Endodermal cell (in vitro differentiated cells): Measurements from ENCODE around the gene ZNF670. TPM values are rescaled to one million over a fixed set of nuclear protein-coding genes. Genes with fewer than 3 reads are reported as not detected.

ENCODE experiments used
- DNase-seq: peaks from one replicate; pipeline ENCODE4 v3.0.0-alpha.2; 2017
- H3K27ac ChIP-seq: 2 replicates; pipeline ENCODE4 v1.5.1; 2013; ENCODE audit warnings: mild to moderate bottlenecking, low read depth, low read length, moderate library complexity
- H3K27me3 ChIP-seq: 2 replicates; pipeline ENCODE4 v1.6.1; 2013; ENCODE audit warnings: mild to moderate bottlenecking, low read length, moderate library complexity; ENCODE audit not compliant: insufficient read depth, control insufficient read depth, poor library complexity, severe bottlenecking
- H3K36me3 ChIP-seq: 2 replicates; pipeline ENCODE4 v1.7.0; 2013; ENCODE audit warnings: mild to moderate bottlenecking, low read length, moderate library complexity; ENCODE audit not compliant: control insufficient read depth, insufficient read depth
- H3K4me1 ChIP-seq: one replicate; pipeline ENCODE4 v1.7.0; 2013; ENCODE audit warnings: low read length; ENCODE audit not compliant: control insufficient read depth, insufficient read depth
- H3K4me3 ChIP-seq: 2 replicates; pipeline ENCODE4 v1.5.1; 2013; ENCODE audit warnings: mild to moderate bottlenecking, low read length, moderate library complexity
- H3K9ac ChIP-seq: 2 replicates; pipeline ENCODE4 v1.6.1; 2013; ENCODE audit warnings: mild to moderate bottlenecking, low read length, moderate library complexity; ENCODE audit not compliant: poor library complexity, severe bottlenecking; ENCODE audit errors: extremely low read depth
- H3K9me3 ChIP-seq: 2 replicates; pipeline ENCODE4 v1.6.1; 2013; ENCODE audit warnings: mild to moderate bottlenecking, low read length, moderate library complexity; ENCODE audit not compliant: control insufficient read depth
- H3K27ac Mint-ChIP-seq: 2 replicates; pipeline ENCODE4 v1.8.0; 2020; ENCODE audit warnings: mixed read lengths
- H3K27me3 Mint-ChIP-seq: 2 replicates; pipeline ENCODE4 v1.8.0; 2021; ENCODE audit warnings: mild to moderate bottlenecking, mixed read lengths; ENCODE audit not compliant: insufficient read depth
- H3K36me3 Mint-ChIP-seq: 2 replicates; pipeline ENCODE4 v1.8.0; 2020; ENCODE audit warnings: low read depth, mixed read lengths
- H3K4me1 Mint-ChIP-seq: 2 replicates; pipeline ENCODE4 v1.8.0; 2020; ENCODE audit warnings: mixed read lengths
- H3K4me3 Mint-ChIP-seq: 2 replicates; pipeline ENCODE4 v1.8.0; 2020; ENCODE audit warnings: mild to moderate bottlenecking, moderate library complexity, mixed read lengths
- H3K9me3 Mint-ChIP-seq: 2 replicates; pipeline ENCODE4 v1.8.0; 2020; ENCODE audit warnings: mild to moderate bottlenecking, mixed read lengths
- WGBS, 2 experiments: methylation state at CpG; one replicate each; pipeline versions ENCODE4 v1.1.5 to v1.1.7; 2013; ENCODE audit warnings: missing lambda C conversion rate in 2 of 2, mixed read lengths in 1 of 2; ENCODE audit not compliant: insufficient coverage in 1 of 2, insufficient read length in 1 of 2; 5-methylcytosine and 5-hydroxymethylcytosine counted together
- total RNA-seq, 2 donors: library from RNA; stranded (reverse); fragmentation: NEBNext Ultra II Directional in 1 of 2; extraction: Animal tissue kit (Norgen Biotek cat#: 25700) in 1 of 2; gene quantifications; 2 replicates in 1 of 2; 3 replicates in 1 of 2; pipeline ENCODE4 v1.2.1, GENCODE V29; 2021
- TF ChIP-seq, protein P1 (sequence below): fragments of 200-600 bp; sonication (generic); conservative IDR thresholded peaks from 2 replicates; pipeline ENCODE4 v1.5.0; 2021; ENCODE audit warnings: antibody characterized with exemption, mild to moderate bottlenecking

The ZNF670 gene
- total RNA-seq, 2 donors from 2014 or later: 10.9 to 15.7 TPM

DNA sequence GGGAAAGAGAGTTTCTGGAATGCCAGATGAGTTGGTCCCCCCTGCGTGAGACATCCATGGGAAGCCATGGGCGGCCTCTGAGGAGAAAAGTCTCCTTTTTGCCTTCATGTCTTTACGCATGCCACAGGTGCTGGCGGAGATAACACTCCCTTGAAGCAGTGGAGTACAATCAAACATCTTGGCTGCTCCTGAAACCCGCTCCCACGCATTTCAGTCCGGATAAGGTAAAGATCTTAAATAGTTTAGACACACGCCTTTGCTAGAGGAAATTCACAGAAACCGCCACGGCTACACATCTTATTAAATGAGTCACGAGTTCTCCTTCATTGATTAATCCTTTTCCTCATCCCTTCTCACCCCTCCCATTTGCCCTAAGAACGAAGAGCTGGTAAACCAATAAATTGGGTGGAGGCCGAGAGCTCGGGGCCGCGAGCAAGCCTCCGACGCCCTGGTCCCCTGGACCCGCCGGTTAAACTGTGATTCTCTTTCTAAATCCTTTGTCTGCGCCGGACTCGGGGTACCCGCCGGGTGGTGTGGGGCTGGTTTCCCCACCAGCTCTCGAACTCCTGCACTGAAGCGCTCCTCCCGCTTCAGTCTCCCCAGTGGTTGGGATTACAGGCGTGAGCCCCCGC lies 32.1 kb upstream of the ZNF670 start:
- no peaks in the 10 kb centered on the region for H3K36me3 ChIP-seq
- TF ChIP-seq, protein P1, sequence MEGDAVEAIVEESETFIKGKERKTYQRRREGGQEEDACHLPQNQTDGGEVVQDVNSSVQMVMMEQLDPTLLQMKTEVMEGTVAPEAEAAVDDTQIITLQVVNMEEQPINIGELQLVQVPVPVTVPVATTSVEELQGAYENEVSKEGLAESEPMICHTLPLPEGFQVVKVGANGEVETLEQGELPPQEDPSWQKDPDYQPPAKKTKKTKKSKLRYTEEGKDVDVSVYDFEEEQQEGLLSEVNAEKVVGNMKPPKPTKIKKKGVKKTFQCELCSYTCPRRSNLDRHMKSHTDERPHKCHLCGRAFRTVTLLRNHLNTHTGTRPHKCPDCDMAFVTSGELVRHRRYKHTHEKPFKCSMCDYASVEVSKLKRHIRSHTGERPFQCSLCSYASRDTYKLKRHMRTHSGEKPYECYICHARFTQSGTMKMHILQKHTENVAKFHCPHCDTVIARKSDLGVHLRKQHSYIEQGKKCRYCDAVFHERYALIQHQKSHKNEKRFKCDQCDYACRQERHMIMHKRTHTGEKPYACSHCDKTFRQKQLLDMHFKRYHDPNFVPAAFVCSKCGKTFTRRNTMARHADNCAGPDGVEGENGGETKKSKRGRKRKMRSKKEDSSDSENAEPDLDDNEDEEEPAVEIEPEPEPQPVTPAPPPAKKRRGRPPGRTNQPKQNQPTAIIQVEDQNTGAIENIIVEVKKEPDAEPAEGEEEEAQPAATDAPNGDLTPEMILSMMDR: no peak
- no peaks in the 10 kb centered on the region for H3K9me3 ChIP-seq
- Mint-ChIP-seq H3K9me3 (peaks cover 5% of the 10 kb centered on the region), H3K4me3 (peak overlapping the region; percentile 60), H3K27ac (no peak overlapping the region), H3K4me1 (peaks cover 11% of the 10 kb centered on the region), H3K36me3 (no peaks in the 10 kb centered on the region), H3K27me3 (peaks cover 50% of the 10 kb centered on the region)
- 39 to 55% methylated on average over 20 to 30 of the region's 30 CpGs for WGBS, 2 experiments
- DNase-seq: peak; percentile 64
- H3K9ac ChIP-seq: peak overlapping the region; percentile 30
- H3K27ac ChIP-seq: no peak overlapping the region
- peak overlapping the region; percentile 78 for H3K4me3 ChIP-seq
- peaks cover 17% of the 10 kb centered on the region for H3K27me3 ChIP-seq
- no peaks in the 10 kb centered on the region for H3K4me1 ChIP-seq

DNA sequence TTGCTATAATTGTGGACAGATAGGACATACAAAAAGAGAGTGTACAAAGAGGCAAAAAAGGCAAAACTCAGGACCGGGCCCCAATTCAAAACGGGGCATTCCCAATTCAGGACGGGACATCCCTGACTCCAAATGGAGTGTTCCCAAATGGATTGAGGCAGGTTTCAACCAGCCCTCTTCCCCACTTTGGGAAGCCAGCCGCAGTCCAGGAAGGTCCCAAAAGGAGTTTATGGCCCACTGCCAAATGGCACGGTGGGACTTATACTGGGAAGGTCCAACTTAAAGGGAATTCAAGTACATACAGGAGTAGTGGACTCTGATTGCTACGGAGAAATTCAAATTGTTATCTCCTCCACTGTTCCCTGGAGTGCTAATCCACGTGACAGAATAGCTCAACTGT lies 29.1 kb upstream of the ZNF670 start:
- Histone ChIP-seq H3K4me3 (no peak overlapping the region), H3K9me3 (peaks cover 14% of the 10 kb centered on the region), H3K27ac (no peak overlapping the region), H3K9ac (no peak overlapping the region), H3K36me3 (no peaks in the 10 kb centered on the region), H3K4me1 (no peaks in the 10 kb centered on the region), H3K27me3 (peaks cover 14% of the 10 kb centered on the region)
- H3K4me1 Mint-ChIP-seq: peaks cover 13% of the 10 kb centered on the region
- peaks cover 27% of the 10 kb centered on the region for H3K27me3 Mint-ChIP-seq
- H3K36me3 Mint-ChIP-seq: peaks cover 7% of the 10 kb centered on the region
- no peak overlapping the region for H3K4me3 Mint-ChIP-seq
- TF ChIP-seq, protein P1: no peak
- DNase-seq: no peak
- no peak overlapping the region for H3K27ac Mint-ChIP-seq
- 88 to 98% methylated on average over 5 to 7 of the region's 7 CpGs for WGBS, 2 experiments
- peaks cover 18% of the 10 kb centered on the region for H3K9me3 Mint-ChIP-seq

DNA sequence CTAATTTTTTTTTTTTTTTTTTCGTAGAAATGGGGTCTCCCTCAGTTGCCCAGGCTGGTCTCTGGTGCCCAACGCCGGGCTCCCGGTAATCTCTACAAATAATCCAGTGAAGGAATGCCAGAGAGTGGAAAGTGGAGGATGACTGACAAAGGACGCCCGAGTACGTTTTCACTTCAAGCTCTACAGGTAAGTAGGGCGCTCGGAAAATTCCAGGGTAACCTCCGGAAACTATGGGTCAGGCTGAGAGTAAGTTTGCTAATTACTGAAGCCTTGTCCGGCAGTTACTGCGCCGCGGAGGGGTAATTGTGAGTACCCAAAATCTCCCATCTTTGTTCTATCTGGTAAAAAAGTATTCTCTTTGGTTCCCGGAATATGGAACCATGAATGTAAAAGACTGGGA lies 27.4 kb upstream of the ZNF670 start:
- Mint-ChIP-seq H3K4me1 (peaks cover 13% of the 10 kb centered on the region), H3K9me3 (peaks cover 34% of the 10 kb centered on the region), H3K27ac (no peak overlapping the region), H3K36me3 (peaks cover 24% of the 10 kb centered on the region), H3K27me3 (peaks cover 23% of the 10 kb centered on the region), H3K4me3 (no peak overlapping the region)
- DNase-seq: no peak
- Histone ChIP-seq H3K4me3 (no peak overlapping the region), H3K36me3 (peaks cover 16% of the 10 kb centered on the region), H3K27me3 (peaks cover 7% of the 10 kb centered on the region), H3K27ac (no peak overlapping the region), H3K9ac (no peak overlapping the region), H3K9me3 (peaks cover 30% of the 10 kb centered on the region), H3K4me1 (no peaks in the 10 kb centered on the region)
- TF ChIP-seq, protein P1: no peak
- 91 to 96% methylated on average over 14 to 15 of the region's 15 CpGs for WGBS, 2 experiments
